ENCODE results near the gene ZNF385A. TPM values are rescaled to one million over a fixed set of nuclear protein-coding genes. Genes with fewer than 3 reads are reported as not detected.
"Not testable (repeated sequence)": the region's sequence is repeated elsewhere in the genome, so short reads cannot be mapped to it uniquely, and the experiment has no call there.

The ZNF385A gene
- polyA plus RNA-seq, 10 donors, result 12.3 to 36.0 (median 17.2) TPM

- no peak for DNase-seq
These were observed 54.1 kb downstream of the ZNF385A start for GRCh38 chr12:54330442-54330841.

GRCh38 chr12:54329759-54330158 lies 54.8 kb downstream of the ZNF385A start:
- no peak for DNase-seq

GRCh38 chr12:54328595-54329337 lies 55.8 kb downstream of the ZNF385A start:
- no peak for DNase-seq

- not testable (repeated sequence) for DNase-seq
These were observed 59.0 kb downstream of the ZNF385A start for GRCh38 chr12:54325442-54326109.

- peak; percentile 97 to 100 (median 99) for DNase-seq
These were observed 59.7 kb downstream of the ZNF385A start, which contains the start of gene COPZ1 for GRCh38 chr12:54324617-54325441. Gene COPZ1, plus strand, starts transcription at chr12:54325131. Its CDS starts 33 bp downstream, at chr12:54325164.

- DNase-seq, result no peak
These were observed 63.2 kb downstream of the ZNF385A start for GRCh38 chr12:54321363-54321762.

Other genes with a start within 250 kb of the ZNF385A start
- 10 to 100 TPM; 20.0 to 27.4 (median 23.0) TPM for gene SMUG1, start 195.7 kb downstream of the ZNF385A start, polyA plus RNA-seq (ENCODE audit: insufficient read length in 10 of 10)
- 10 to 100 TPM; 59.6 to 91.8 (median 79.7) TPM for gene CBX5, start 104.6 kb downstream of the ZNF385A start, polyA plus RNA-seq (ENCODE audit: insufficient read length in 10 of 10)
- 1,000 to 10,000 TPM; 1,530 to 2,702 (median 1,962) TPM for gene HNRNPA1, start 104.0 kb downstream of the ZNF385A start, polyA plus RNA-seq (ENCODE audit: insufficient read length in 10 of 10)
- 1 to 10 TPM; 1.3 to 5.4 (median 2.6) TPM for gene NFE2, start 83.7 kb downstream of the ZNF385A start, polyA plus RNA-seq (ENCODE audit: insufficient read length in 10 of 10)
- gene COPZ1, start 59.6 kb downstream of the ZNF385A start, polyA plus RNA-seq (ENCODE audit: insufficient read length in 10 of 10), result 100 to 1,000 TPM; 122 to 155 (median 138) TPM
- gene GPR84, start 20.2 kb downstream of the ZNF385A start, polyA plus RNA-seq (ENCODE audit: insufficient read length in 10 of 10), result under 1 TPM in 7 of 10 donors, not detected in 3; 0.08 to 0.42 (median 0.29) TPM
- gene ITGA5, start 34.5 kb upstream of the ZNF385A start, polyA plus RNA-seq (ENCODE audit: insufficient read length in 10 of 10), result 100 to 1,000 TPM in 8 of 10 donors, 10 to 100 TPM in 2; 89.5 to 116 (median 108) TPM
- 1 to 10 TPM in 1 of 10 donors, under 1 TPM in 3, not detected in 6; 0.24 to 1.6 (median 0.45) TPM for gene GTSF1, start 88.9 kb upstream of the ZNF385A start, polyA plus RNA-seq (ENCODE audit: insufficient read length in 10 of 10)
- 1 to 10 TPM; 4.6 to 8.7 (median 5.9) TPM for gene NCKAP1L, start 113.0 kb upstream of the ZNF385A start, polyA plus RNA-seq (ENCODE audit: insufficient read length in 10 of 10)
- gene PDE1B, start 164.9 kb upstream of the ZNF385A start, polyA plus RNA-seq (ENCODE audit: insufficient read length in 10 of 10), result 1 to 10 TPM; 2.8 to 4.8 (median 4.2) TPM
- gene PPP1R1A, start 203.9 kb upstream of the ZNF385A start, polyA plus RNA-seq (ENCODE audit: insufficient read length in 10 of 10), result 10 to 100 TPM; 26.9 to 55.0 (median 41.5) TPM

All from muscle of back (tissue), 11 donors.